ENCODE measurements around the gene PTPRC.

The PTPRC gene

DNA sequence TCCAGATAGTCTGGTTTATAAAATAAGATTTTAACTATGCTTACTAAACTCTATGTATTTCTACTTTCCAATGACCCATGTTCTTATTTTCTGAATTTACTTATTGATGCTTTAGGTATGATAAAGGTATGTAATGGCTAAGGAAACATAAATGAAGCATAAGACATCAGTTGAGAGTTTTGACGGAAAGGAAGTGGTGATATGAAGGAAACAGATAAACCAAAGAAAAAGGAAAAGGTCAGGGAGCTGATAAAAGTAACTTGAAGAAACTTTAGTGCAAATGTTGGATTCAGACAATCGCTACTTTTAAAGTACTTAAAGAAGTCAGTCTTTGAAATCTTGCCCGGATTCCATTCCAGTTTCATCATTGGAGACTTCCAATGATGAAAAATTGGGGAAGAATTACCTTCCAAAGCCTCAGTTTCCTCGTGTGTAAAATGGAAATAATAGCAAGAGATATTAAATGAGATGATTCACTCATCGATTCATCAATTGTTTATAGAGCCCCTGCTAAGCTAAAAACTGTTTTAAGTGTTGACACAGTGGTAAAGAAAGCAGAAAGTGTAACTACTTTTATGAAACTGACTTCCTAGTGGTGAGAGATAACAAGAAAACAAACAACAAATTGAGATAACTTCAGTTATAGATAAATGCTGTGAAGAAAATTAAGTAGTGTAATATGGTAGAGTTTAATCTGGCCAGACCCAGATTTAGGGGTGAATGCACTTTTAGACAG, 10.6 kb downstream of the PTPRC start:
- no peak for DNase-seq

DNA sequence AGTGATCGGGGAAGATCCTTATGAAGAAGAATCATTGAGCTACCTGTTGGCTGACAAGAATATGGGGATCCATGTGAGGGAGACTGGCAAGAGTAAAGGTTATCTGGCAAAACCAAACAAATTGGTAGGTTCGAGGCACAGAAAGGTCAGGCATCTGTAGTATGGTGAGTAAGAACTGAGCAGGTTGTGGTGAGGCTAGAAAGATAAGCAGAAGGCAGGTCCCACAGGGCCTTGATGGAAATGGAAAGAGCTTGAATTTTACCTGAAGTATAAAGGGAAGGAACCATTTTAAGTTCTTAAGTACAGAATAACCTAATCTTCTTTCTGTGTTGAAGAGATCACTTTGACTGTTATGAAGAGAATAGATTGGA, 11.1 kb downstream of the PTPRC start:
- DNase-seq, result no peak

DNA sequence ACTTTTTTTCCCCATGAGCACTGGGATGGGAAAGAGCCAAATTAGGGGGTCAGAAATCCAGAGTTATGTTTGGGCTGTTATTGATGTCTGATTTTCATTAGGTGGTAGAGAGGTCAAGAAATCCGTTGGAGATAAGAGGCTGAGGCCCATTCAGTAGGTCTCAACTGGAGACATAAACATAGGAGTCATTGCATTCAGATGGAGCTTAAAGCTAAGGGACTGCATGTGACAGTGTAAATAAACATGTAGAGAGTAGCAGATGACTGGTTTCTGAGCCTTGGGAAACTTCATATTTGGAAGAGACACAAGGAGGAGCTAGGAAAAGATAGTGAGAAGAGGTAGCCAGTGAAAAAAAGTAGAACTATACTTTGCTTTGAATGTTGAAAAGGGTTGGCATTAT, 11.7 kb downstream of the PTPRC start:
- DNase-seq, result no peak

DNA sequence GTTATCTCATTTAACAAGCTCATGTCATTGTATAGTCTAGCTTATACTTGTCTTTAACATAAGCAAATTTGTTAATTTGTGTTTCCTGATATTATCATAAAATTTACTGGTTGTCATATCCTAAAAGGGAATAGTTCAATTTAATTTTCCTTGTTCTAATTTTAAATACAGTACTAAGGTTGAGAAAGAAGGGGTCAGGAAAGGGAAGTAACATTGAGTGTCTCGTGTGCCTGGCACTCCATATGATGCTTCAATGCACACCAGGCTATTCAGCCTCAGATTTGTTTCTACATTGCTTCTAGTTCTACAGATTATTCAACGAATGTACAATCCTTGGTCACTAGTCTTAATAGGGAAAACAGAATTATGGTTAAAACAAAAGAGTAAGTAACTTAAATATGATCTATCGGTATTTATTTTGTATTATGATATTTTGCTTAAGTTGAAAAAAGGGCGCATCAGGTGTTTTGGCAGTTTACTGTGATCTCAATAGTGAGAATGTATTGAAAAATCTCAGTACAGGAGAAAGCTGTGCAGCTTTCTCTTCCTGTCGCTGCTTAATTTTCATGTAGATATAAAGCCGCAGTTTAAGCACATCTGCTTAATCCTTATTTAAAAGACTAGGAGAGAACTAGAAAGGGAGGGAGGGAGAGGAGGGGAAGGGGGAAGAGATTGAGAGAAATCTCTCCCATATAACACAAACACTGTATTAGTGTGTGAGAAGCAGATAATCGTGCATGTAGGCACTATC, 13.0 kb downstream of the PTPRC start:
- DNase-seq, result no peak

DNA sequence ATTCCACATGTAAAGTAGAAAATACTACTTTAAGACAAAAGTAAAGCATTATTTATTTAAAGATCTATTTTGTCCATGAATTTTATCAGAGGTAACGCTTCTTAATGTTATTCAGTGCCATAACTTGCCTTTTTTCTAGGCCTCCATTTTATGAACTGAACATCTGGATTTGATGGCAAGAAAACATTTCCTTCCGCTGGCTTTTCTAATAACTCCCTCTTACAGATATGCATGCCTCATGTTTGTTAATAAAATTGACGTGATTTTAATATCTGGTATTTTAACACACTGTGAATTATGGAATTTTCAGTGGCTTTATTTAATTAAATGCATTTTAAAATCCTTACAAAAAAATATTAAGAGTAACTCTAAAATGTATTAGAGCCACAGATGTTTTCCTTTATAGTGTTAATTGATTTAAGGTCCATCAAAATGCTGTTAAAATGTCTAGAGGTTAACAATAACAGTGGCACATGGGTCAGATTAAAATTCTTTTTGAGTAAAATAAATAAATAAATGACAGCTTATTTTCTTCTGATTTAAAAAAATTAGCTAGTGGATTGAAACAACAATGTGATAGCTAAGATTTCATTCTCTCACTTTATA, 15.1 kb downstream of the PTPRC start:
- DNase-seq, result no peak

DNA sequence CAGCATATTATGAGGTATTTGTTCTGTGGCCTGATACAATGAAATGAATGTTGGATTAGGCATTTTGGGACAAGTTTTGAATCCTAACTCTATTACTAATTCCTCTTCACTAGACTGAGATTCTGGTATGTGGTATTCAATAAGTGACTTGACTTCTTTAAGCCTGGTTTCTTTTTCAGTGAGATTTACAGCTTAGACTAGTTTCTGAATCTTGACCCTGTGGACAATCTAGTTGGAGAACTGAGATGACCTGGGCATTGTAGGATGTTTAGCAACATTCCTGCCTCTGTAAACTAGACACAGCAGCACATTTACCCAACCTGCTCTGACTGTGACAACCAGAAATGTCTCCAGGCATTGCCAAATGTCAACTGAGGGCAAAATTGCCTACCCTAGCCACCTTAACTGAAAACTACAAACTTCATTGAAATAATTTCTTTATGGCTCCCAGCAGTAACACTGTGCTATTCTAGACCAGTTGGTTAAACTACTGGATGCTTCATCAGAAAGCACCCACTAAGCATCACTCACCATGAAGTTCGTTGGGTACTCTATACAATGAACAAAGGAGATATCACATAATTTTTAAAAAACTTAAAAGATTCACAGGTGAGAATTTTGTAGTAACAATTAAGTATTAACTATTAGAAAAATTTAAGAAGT, 16.8 kb downstream of the PTPRC start:
- DNase-seq, result no peak

DNA sequence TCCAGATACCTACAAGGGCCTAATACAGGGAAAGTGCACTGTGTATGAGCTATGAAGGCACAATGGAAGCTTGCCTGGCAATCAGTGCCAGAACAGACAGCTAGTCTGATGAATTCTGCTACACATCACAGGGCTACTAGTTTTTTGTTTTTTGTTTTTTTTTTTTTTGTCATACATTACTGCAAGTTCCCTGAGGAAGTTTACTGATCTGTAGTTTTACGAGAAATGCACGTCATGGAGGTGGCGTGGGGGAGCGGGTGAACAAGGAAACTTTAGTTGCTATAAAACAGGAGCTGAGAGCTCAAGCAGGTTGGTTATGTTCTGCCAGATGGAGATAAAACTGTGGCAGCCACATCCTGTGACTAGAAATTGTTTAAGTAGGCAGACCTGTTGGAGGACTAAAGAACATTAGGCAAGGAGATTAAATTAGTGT, 17.7 kb downstream of the PTPRC start:
- peak; percentile 54 for DNase-seq

DNA sequence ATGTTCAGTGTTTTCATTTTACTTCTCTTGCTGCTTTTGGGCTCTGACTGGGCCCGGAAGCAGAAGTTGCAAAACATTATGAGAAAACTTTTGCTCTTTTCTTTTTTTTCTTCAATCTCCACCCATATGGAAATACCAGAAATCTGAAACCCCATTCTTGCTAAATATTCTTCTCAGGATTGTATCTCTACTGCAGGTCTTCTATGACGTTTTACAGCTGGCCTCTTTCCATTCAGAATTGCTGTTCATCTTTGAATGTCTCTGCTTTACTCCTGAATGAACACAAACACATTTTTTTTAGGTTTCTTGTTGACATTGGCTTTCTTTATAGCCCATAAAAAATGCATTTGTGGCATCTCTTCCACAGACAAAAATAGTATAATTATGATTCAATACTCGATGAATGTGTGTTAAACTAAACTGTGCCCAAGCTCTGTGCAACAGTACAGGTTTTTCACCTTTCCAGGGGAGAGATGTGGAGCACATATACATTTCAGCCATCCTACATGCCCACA, 18.8 kb downstream of the PTPRC start:
- no peak for DNase-seq

DNA sequence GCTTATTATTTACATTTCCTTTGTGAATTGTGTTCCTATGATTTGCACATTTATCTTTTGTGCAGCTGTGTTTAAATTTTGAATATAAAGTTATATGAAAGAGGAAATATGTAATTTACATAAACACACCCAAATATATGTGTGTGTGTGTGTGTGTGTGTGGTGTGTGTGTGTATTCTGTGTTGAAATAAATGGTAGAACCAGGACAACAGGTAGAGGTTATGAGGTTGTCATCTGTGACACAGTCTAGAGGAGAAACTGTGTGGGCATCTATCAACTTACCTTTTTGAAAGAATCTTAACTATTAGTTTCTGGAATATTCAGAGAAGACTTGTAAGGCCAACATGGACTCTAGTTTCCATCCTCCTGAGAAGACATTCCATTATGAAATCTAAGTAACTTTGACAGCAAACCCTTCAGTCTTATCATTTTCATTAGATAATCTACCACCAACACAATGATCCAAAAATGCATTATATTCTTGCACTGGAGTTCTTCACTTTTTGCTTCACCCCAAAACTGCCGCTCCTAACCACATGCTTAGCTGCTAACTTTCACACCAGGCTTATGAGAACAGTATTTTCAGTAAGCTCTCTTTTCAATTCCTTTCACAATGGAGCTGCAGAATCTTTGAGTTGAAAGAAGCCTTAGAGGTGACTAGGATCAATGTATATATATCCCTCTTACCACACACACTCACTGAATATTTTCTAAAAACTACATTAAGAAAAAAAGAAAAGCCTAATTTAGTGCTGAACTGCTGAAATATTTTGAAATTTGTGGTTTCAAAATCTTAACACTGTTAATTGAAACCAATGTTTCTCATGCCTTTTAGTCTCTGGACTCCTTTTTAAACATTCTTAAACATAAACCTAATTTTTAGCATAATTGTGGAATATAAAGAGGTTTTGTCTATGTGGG, 21.8 kb downstream of the PTPRC start:
- DNase-seq, result no peak

DNA sequence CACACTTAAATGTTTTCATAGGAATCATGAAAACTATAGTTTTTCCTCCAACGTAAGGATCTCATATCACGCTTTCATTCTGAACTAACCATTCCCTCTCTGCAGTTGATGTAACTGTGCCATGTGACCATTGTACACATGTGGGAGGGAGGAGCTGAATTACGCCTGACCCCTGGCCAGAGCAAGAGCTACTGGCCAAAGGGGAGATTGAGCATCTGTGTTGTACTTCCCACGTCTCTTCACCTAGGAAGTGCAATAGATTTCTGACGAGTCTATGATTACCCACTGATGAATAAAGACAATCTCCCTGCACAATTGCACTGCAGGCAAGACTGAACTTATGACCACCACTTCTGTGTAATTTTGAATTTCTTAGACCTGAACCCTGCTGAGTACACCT, 24.0 kb downstream of the PTPRC start:
- no peak for DNase-seq

DNA sequence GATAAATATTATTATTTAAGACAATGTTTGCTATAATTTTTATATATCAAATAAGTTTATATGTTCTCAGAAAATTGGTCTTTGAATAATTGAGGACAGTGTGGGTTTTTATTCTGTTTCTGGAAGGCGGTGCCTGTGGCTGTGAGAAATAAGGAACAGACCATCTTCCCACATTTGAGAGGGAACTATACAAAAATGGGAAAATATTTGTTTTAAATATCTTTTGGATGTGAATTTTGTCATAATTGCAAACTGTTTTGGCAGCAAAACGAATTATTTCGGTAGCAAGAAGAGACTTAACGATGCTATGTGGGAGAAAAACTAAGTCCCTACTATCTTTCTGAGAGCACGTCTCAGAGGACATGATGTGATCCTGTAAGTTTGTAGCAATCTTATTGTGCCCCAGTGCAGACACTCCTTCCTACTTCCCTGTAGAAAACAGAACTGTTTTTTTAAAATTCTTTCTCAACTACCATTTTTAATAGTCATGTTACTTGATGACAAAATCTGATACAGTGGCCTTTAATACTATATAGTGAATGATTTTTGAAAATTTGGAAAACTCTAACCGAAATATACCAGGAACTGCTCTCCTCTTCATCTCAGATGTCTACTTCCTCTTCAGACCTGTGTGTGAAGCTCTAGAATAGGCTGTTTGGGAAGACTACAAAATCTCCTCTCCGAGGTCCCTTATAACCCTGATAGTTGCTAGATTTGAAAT, 25.4 kb downstream of the PTPRC start:
- no peak for DNase-seq

DNA sequence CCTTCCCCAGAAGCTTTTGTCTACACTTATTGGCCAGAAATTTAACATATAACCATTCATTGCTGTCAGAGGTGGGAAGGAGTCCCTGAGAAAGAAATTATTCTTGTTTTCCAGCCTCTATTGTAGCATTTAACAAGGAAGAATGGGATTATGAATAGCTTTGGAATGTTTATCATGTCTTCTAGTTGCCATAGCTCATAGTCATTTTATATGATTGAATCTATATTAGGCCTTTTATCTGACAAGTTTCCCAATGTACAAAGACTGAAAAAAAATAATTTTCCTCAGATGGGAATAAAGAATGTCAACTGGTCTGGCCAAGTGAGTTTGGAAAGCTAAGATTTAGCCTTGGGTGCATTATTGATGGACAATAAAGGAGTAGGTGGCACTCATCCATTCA, 28.3 kb downstream of the PTPRC start:
- DNase-seq, result no peak

DNA sequence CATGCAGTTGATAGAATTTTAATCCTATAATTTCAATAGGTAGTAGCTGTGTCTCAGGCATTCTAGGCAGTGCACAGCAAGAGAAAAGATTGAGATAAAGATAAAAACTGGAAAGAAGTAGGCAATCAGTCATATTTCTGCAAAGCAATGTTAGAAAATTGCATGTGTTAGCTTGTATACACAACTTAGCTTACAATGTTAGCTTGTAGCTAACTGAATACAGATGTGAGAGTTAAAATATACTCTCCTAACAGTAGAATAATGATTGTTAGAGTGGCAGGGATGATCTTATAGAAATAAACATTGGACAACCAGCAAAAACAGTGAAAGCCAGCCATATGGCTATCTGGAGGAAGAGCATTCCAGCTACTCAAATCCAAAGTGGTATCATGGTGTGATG, 29.0 kb downstream of the PTPRC start:
- no peak for DNase-seq

DNA sequence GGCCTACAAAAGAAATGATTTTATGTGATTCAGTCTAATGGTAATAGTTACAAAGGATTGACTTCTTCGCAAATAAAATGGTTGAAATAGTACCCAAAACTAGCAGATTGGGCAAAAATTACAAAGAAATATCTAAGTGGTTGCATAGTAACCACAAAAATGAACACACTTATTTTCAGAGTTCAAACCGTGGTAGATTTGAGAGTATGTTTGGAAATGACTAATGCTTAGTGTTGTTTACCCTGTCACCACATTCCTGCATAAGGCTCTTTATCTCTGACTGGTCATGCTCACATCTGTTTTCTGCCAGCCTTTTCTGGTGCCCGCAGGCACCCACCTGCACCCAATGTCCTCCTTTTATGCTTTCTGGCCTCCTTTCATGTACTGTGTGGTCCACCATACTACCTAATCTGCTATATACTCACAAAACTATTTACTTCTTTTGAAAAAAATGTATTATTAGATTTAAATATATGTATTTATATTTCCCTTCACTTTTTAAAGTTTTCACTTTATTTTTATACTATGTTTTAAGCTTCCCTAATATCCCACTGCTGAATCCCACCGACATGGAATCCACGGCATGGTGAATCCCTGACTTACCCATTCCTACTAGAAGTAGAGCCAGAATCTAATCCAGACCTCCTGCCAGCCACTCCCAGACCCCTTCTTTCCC, 30.3 kb downstream of the PTPRC start:
- DNase-seq, result no peak

DNA sequence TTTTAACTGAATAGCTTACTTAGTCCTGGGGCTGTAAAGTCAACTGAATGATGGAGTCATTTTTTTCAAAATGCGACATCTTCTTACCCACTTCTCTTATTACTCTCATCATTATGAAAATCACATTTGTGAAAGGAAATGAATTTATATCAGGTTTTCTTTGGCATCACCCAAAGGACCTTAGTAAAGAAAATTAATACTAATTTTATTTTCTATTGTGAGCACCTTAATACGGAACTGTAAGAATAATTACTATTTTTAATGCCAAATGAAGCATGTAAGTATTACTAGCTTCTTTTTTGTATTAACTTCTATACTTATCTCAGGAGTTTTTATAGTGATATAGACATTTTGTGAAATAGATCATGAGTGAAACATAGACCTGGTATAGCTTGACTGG, 30.9 kb downstream of the PTPRC start:
- no peak for DNase-seq

DNA sequence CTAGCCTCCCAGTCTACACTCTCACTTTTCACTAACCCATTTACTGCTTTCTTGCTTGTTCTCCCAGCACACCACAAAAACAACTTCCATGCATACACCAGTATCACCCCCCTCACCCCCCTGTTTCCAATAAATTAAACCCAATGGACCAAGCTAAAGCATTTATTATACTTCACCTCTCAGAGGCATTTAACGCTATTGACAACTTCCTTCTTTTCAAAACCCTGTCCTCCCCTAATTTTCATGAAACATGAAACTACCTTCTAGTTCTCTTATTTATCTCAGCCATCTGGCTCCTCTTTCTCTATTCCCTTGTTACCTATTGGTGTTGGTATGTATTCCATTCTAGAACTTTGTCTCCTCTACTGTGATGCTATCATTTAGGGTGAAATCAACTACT, 32.3 kb downstream of the PTPRC start:
- no peak for DNase-seq

DNA sequence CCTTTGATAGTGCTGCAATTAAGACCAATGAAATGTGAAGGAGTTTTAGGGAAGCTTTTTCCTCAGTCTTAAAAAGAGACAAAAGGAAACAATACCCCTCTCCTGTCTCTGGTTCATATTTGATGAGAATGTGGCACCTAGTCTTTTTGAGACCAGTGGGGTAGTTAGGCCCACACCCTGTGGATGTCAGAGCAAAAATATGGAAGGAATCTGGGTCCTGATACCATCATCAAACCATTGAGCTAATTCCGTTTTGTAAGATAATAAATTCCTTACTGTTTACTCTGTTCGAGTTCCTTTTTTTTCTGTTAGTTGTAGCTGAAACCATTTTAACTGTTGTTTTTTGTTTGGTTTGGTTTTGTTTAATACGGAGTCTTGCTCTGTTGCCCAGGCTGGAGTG, 33.3 kb downstream of the PTPRC start:
- DNase-seq, result no peak

DNA sequence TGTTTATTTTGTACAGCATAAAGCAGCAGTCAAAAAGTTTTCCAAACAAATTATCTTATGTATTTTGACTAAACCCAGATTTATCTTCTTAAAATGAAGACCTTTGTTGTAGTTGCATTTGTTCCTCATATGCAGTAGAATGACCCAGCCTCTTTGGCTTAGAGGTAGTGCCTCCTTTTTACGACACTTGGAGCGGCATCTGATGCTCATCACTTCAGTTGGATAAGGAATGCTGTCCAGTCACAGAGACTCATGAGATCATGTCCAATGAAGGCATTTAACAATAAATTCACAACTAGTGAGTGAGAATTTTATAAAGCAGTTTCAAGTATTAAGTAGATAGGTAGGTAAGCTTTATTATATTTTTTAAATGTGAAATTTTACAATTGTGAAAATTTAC, 35.2 kb downstream of the PTPRC start:
- no peak for DNase-seq

DNA sequence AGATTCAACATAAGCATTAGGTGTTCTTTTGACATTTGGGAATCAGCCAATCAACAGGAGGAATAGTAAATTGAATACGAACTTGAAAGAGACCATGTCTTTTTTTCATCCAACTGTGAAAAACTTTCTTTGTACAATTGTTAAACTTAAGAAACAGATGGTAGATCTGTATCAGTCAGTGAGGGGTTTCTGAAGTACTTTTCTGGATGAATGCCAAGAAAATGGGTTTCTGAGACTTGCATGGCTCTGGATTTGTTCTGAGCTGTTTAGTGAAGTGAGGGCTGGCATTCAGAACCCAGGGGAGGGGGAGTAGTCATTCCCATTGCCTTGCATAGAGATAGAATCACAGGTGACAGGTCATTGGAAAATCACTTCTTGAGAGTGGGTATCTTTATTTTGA, 37.4 kb downstream of the PTPRC start:
- no peak for DNase-seq

DNA sequence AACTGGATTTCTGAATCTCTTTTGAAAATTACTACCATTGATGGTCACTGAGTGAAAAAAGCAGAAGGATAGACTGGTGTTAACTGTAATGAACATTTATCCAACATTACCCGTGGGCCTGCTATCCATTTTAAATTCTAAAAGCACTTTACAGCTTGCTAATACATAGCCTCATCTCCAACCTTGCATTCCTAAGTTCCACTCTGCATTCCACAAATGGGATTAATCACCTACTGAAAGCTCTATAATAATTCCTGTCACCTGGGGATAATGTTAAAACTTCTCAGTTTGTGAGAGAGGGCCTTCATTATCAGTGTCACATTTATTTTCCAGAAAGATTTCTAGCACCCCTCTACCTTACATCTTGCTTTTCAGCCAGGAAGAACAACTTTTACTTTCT, 38.2 kb downstream of the PTPRC start:
- DNase-seq, result no peak

DNA sequence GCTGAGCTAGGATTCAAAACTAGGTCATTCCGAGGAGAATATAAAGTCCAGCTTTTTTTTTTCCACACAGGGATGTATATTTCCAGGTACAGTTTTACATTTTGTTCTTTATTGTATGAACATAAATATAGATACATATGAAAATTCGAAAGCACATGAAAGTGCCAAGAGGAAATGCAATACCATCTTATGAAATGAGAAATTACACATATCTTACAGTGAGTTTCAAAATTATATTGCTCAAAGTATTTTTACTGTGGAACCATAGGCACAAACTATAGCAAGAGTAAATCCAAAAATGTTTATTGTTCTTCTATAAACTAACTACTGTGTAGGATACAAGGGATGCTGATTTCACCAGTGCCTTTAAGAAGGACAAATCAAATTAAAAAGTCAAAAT, 39.0 kb downstream of the PTPRC start:
- DNase-seq, result no peak
